ENCODE measurements around the gene SYS1. TPM values are rescaled to one million over a fixed set of nuclear protein-coding genes. Genes with fewer than 3 reads are reported as not detected.

SYS1 gene
- total RNA-seq, 6 experiments from 2014 or later, result 16.6 to 26.2 (median 20.8) TPM

DNA sequence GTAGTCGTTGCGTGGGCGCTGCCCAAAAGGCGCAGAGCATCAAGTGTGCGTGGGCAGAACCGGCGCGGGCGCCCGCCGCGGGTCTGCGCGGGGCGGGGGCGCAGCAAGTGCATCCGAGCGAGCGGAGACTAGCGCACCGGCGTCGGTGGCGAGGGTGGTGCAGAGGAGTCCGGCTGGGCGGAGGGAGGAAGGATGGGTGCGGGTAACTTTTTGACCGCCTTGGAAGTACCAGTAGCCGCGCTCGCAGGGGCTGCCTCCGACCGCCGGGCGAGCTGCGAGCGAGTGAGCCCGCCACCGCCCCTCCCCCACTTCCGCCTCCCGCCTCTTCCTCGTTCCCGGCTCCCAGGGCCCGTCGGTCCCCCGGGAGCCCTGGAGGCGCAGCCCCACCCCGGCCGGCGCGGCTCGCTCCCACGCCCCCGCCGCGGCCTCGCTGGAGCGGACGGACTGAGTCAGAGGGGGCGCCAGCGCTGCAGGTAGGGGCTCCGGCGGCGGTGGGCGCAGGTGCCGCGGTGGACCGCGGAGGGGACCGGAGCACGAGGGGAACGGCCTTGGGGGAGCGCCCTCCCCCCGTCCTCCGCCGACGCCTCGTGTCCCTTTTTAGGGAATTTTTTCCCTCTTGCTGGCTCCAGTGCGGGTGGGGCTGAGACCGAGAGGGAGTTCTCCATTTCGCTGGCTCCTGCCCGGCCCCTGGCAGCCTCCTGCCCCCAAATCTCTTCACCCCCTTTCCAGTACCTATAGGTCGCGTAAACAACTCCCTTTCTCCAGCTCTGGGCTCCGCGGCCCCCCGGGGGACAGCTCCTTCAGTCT lies 43.5 kb downstream of the SYS1 start:
- no peaks in the 10 kb centered on the region for H3K27me3 ChIP-seq
- WGBS (ENCODE audit: insufficient coverage, low coverage, low lambda C conversion rate, missing lambda C conversion rate), result 2% methylated on average over 21 of the region's 87 CpGs
- H3K9me3 ChIP-seq, result no peaks in the 10 kb centered on the region
- peak overlapping the region; percentile 65 to 73 (median 66) for H3K4me3 ChIP-seq
- H3K36me3 ChIP-seq, result peaks cover 0 to 3% (median 0%) of the 10 kb centered on the region in 4 donors
- H3K4me1 ChIP-seq, result peaks cover 0 to 9% (median 0%) of the 10 kb centered on the region in 4 donors
- TF ChIP-seq POLR2A (IDR thresholded peaks at IDR 0.05) (peak; percentile 9), CTCF (IDR thresholded peaks at IDR 0.05) (no peak)
- intact Hi-C loops (cut with DNase I), result no loop called here
- ATAC-seq (peak; percentile 57 to 69 (median 60)), DNase-seq (peak in 2 of 3 donors; percentile 61 to 73)
- H3K27ac ChIP-seq, result peak overlapping the region; percentile 28 to 40 (median 30)

DNA sequence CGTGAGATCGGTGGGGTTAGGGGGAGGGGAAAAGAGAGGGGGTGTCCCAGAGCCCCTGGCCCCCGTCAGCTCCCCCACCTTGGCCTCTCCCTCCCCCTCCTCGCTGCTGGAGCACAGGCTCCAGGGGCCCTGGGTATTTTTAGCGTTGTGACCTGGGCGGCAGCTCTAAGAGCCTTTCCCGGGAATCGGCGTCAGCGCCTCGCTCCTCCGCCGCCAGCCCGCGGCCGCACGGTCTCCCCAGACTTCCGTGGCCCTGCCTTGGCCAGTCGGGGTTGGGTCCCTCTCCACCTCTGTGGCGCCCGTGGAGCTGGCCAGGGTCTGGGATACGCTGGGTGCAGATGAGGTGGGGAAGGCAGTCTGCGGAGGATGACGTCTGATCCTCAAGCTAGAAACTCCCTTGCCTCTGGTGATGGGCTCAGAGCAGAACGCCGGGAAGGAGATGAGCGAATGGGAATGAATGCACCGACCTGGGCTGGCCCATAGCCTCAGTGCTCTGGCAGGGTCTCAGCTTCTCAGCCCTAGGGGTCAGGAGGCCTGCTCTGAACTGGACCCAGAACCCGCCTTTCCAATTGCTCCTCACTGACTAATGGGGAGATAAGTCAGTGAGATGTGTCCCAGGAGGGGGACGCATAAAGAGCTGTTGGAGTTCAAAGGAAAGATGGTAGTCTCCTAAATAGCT lies 44.2 kb downstream of the SYS1 start:
- DNase-seq, result peak in 1 of 3 donors; percentile 35

GRCh38 chr20:45407783-45408645 lies 45.1 kb downstream of the SYS1 start, which contains the start of gene DBNDD2:
Gene DBNDD2 (plus strand): TSS chr20:45408289. CDS start chr20:45408468, 179 bp downstream.
- Histone ChIP-seq H3K36me3 (peaks cover 0 to 3% (median 0%) of the 10 kb centered on the region in 4 donors), H3K27ac (peak within 1 kb of the TSS; percentile 28 to 40 (median 30)), H3K4me1 (peaks cover 0 to 9% (median 0%) of the 10 kb centered on the region in 4 donors), H3K27me3 (no peaks in the 10 kb centered on the region), H3K9me3 (no peaks in the 10 kb centered on the region), H3K4me3 (peak within 1 kb of the TSS; percentile 65 to 73 (median 66))
- 90% methylated on average over 4 of the region's 21 CpGs for WGBS (ENCODE audit: insufficient coverage, low coverage, low lambda C conversion rate, missing lambda C conversion rate)
- DNase-seq (no peak), ATAC-seq (no peak)
- intact Hi-C loops (cut with DNase I), result no loop called here
- TF ChIP-seq CTCF (IDR thresholded peaks at IDR 0.05), result no peak
- TF ChIP-seq POLR2A (IDR thresholded peaks at IDR 0.05), result no peak

More for the DNA sequence above, 44.2 kb downstream of the SYS1 start:
- peaks cover 0 to 3% (median 0%) of the 10 kb centered on the region in 4 donors for H3K36me3 ChIP-seq
- peak overlapping the region; percentile 28 to 40 (median 30) for H3K27ac ChIP-seq
- peak; percentile 35 to 44 (median 40) for ATAC-seq
- 18% methylated on average over 8 of the region's 30 CpGs for WGBS (ENCODE audit: insufficient coverage, low coverage, low lambda C conversion rate, missing lambda C conversion rate)
- peaks cover 0 to 9% (median 0%) of the 10 kb centered on the region in 4 donors for H3K4me1 ChIP-seq
- H3K4me3 ChIP-seq, result peak overlapping the region; percentile 65 to 73 (median 66)
- no peaks in the 10 kb centered on the region for H3K27me3 ChIP-seq
- no peaks in the 10 kb centered on the region for H3K9me3 ChIP-seq
- TF ChIP-seq CTCF (IDR thresholded peaks at IDR 0.05), result no peak
- intact Hi-C loops (cut with DNase I), result no loop called here

- peaks cover 0 to 3% (median 0%) of the 10 kb centered on the region in 4 donors for H3K36me3 ChIP-seq
- H3K4me1 ChIP-seq, result peaks cover 0 to 9% (median 0%) of the 10 kb centered on the region in 4 donors
- H3K4me3 ChIP-seq, result no peak overlapping the region
- DNase-seq (no peak), ATAC-seq (peak in 1 of 4 donors; percentile 45)
- no peak overlapping the region for H3K27ac ChIP-seq
- no peaks in the 10 kb centered on the region for H3K9me3 ChIP-seq
- H3K27me3 ChIP-seq, result no peaks in the 10 kb centered on the region
- WGBS (ENCODE audit: insufficient coverage, low coverage, low lambda C conversion rate, missing lambda C conversion rate), result 54% methylated on average over 3 of the region's 7 CpGs
- no peak for TF ChIP-seq POLR2A (IDR thresholded peaks at IDR 0.05)
- TF ChIP-seq CTCF (IDR thresholded peaks at IDR 0.05), result no peak
- intact Hi-C loops (cut with DNase I), result no loop called here
Measured at GRCh38 chr20:45408646-45409213, 45.8 kb downstream of the SYS1 start.

All from right lobe of liver (tissue), 6 donors.